IPS DF 6.9 (cell line): Measurements from ENCODE around the gene FILIP1.

Experiments used
- DNase-seq: peaks from one replicate; pipeline ENCODE4 v3.0.0-alpha.2; 2013; ENCODE audit warnings: low read depth, low spot score
- H3K27ac ChIP-seq: one replicate; pipeline ENCODE4 v1.5.1; 2013; ENCODE audit warnings: low read length, control low read depth
- H3K27me3 ChIP-seq: 2 replicates; pipeline ENCODE4 v1.6.1; 2013; ENCODE audit warnings: mild to moderate bottlenecking, low read length; ENCODE audit not compliant: control insufficient read depth, insufficient read depth
- H3K36me3 ChIP-seq: 2 replicates; pipeline ENCODE4 v1.6.1; 2013; ENCODE audit warnings: low read length; ENCODE audit not compliant: control insufficient read depth, insufficient read depth
- H3K4me1 ChIP-seq: 2 replicates; pipeline ENCODE4 v1.6.1; 2013; ENCODE audit warnings: low read length; ENCODE audit not compliant: control insufficient read depth, insufficient read depth
- H3K4me3 ChIP-seq: 2 replicates; pipeline ENCODE4 v1.5.1; 2013; ENCODE audit warnings: mild to moderate bottlenecking, low read length
- H3K9me3 ChIP-seq: 2 replicates; pipeline ENCODE4 v1.6.1; 2013; ENCODE audit warnings: low read length, inconsistent platforms; ENCODE audit not compliant: control insufficient read depth, insufficient read depth
- WGBS: extraction: QIAGEN DNeasy Blood & Tissue Kit; methylation state at CpG from one replicate; pipeline ENCODE4 v1.1.7; 2013; ENCODE audit warnings: mixed read lengths, missing lambda C conversion rate; ENCODE audit not compliant: insufficient read length, insufficient coverage; 5-methylcytosine and 5-hydroxymethylcytosine counted together

FILIP1 gene

DNA sequence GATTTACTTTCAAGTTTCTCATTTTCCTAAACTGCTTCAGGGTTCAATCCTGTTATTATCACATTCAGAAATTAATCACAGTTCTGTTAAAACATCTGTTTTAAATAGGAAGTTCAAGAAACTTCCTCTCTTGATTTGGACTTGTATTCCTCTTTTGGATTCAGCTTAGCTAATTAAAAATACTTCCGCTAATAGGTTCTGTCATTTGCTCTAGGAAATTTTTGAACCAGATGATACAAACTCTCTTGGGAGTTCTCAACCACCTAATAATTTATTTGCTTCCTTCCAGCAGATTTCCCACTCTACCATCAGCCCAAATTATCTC, 193.1 kb downstream of the FILIP1 start:
- no peaks in the 10 kb centered on the region for H3K27me3 ChIP-seq
- no peaks in the 10 kb centered on the region for H3K36me3 ChIP-seq
- H3K9me3 ChIP-seq: no peaks in the 10 kb centered on the region
- no peak for DNase-seq
- no peak overlapping the region for H3K4me3 ChIP-seq
- 0 out of 2 replicates have a peak, but pooled peaks cover 2% of the 10 kb centered on the region for H3K4me1 ChIP-seq
- WGBS: no CpG with 5 or more reads among the region's 1 CpG
- no peak overlapping the region for H3K27ac ChIP-seq

DNA sequence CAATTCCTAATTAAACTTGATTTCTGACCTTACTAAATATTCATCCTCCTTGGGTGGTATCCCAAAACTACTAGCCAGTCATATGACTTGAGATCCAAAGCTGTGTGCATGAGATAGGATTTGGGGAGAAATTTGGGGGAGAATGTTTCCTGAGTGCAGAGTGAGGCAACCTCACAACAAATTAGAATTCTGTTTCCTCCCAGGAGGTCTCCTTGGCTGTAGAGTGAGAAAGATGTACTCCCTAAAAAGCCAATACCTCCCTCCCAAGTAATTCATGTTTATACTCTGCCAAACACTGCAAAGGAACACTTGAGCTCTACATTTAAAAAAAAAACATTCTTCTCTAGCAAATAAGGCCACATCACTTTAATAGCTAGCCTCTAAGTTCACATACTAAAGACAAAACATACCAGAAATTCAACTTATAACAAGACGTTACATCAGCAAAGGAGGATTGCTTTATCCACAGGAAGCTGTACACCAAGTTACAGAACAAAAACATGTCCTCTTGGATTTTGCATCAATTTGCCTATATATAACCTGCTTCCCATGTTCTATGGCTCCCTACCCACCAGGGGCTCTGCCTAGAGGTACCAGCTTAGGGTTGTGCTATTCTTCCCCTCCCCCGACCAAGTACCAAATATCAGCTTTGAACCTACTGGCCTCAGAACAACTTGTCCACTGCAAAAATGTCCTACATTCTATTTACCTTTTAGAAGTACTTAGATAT, 193.6 kb downstream of the FILIP1 start:
- WGBS: no CpG with 5 or more reads among the region's 2 CpGs
- Histone ChIP-seq H3K27me3 (no peaks in the 10 kb centered on the region), H3K4me1 (0 out of 2 replicates have a peak, but pooled peaks cover 2% of the 10 kb centered on the region), H3K9me3 (no peaks in the 10 kb centered on the region), H3K36me3 (no peaks in the 10 kb centered on the region), H3K27ac (no peak overlapping the region), H3K4me3 (no peak overlapping the region)
- DNase-seq: no peak

DNA sequence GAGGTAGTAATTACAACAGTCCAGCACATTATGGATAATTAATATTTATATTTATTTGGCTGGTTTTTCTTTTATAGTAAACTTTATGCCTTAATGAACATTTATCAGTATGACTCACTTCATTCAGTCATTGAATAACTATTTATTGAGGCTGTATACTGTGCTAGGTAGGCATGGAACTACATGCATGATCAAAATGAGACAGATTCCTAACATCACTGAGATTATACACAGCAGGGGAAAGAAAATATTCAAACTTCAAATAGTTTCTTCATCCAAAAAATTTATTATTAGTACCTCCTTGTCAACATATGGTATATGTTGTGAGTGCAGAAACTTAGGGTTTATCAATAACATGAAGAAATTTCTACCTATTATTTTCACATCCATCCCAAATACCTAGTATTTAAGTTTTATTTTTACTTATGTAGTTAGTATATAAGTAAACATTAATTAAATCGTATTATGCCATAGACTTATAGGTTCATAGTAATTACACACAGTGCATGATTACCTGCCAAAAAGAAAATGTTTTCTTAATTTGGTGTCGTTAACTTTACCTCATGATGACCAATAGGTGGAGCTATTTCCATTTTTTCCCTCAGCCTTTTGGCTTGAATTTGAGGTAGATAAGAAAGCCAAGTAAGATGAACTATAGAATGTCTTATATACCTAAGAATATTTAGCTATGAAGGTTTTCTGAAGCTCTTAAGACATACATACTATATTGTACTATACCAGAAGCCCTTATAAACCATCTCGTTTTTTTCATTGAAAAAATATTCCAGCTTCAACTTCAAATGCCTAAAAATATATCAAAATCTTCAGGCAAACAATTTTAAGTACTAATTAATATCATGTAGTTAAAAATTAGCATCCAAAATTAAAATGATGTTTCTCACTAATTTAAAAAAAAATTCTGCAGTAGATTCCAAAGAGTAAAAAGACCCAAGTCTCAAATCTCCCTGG, 196.5 kb downstream of the FILIP1 start:
- WGBS: no CpG with 5 or more reads among the region's 3 CpGs
- Histone ChIP-seq H3K4me1 (0 out of 2 replicates have a peak, but pooled peaks cover 2% of the 10 kb centered on the region), H3K27me3 (no peaks in the 10 kb centered on the region), H3K27ac (no peak overlapping the region), H3K9me3 (no peaks in the 10 kb centered on the region), H3K4me3 (no peak overlapping the region), H3K36me3 (no peaks in the 10 kb centered on the region)
- DNase-seq: peak; percentile 37

DNA sequence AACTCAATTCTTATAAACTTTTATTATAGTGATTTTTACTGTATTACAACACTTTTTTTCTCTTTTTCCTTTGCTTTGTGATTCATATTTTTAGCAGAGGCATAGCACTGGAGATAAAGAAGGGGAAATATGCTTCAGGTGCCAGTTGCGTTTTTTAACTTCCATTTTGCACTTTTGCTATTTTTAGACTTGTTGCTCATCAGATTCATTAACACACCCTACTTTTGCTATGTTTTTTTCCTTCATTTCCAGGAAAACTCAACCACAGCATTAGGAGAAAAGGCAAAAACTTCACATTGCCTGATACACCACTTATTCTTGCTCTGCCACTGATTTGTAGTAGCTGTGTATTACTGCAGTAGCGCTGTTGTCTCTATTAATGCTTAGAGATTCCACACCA, 201.0 kb downstream of the FILIP1 start:
- DNase-seq: no peak
- peaks cover 1% of the 10 kb centered on the region; the same call in 1 of the 2 replicates for H3K4me1 ChIP-seq
- no peaks in the 10 kb centered on the region for H3K27me3 ChIP-seq
- H3K27ac ChIP-seq: no peak overlapping the region
- H3K9me3 ChIP-seq: no peaks in the 10 kb centered on the region
- no peak overlapping the region for H3K4me3 ChIP-seq
- H3K36me3 ChIP-seq: no peaks in the 10 kb centered on the region
- WGBS: no CpG with 5 or more reads among the region's 2 CpGs

DNA sequence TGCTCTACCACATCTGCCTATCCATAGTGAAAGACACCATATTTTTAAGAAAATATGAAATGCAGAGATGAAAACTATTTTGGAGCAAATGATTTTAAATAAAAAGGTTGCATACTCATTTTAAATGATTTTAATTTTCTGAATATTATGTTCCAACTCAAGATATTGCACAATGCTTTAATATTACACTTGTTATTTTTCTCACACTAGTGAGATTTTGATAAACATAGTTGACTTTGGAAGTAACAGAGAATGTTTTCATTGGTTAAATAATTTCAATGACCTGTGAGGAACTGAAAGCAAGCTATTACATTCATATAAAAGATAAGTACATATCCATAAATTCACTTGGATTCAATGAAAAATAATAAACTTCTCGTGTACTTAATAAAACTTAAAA, 201.9 kb downstream of the FILIP1 start:
- DNase-seq: no peak
- Histone ChIP-seq H3K4me1 (peaks cover 1% of the 10 kb centered on the region; the same call in 1 of the 2 replicates), H3K4me3 (no peak overlapping the region), H3K36me3 (no peaks in the 10 kb centered on the region), H3K27ac (no peak overlapping the region), H3K9me3 (no peaks in the 10 kb centered on the region), H3K27me3 (no peaks in the 10 kb centered on the region)
- WGBS: no CpG with 5 or more reads among the region's 1 CpG

GRCh38 chr6:75291331-75291730, 202.3 kb downstream of the FILIP1 start:
- H3K4me3 ChIP-seq: no peak overlapping the region
- H3K27me3 ChIP-seq: no peaks in the 10 kb centered on the region
- no peaks in the 10 kb centered on the region for H3K36me3 ChIP-seq
- H3K27ac ChIP-seq: no peak overlapping the region
- H3K4me1 ChIP-seq: peaks cover 1% of the 10 kb centered on the region; the same call in 1 of the 2 replicates
- DNase-seq: no peak
- no CpG with 5 or more reads among the region's 2 CpGs for WGBS
- H3K9me3 ChIP-seq: no peaks in the 10 kb centered on the region

GRCh38 chr6:75290136-75290945, 203.3 kb downstream of the FILIP1 start:
- no CpG with 5 or more reads among the region's 7 CpGs for WGBS
- DNase-seq: no peak

GRCh38 chr6:75288023-75288422, 205.6 kb downstream of the FILIP1 start:
- Histone ChIP-seq H3K9me3 (no peaks in the 10 kb centered on the region), H3K27ac (no peak overlapping the region), H3K4me3 (no peak overlapping the region), H3K4me1 (peaks cover 1% of the 10 kb centered on the region; the same call in 1 of the 2 replicates), H3K27me3 (no peaks in the 10 kb centered on the region), H3K36me3 (no peaks in the 10 kb centered on the region)
- no CpG with 5 or more reads among the region's 1 CpG for WGBS
- DNase-seq: no peak

More at GRCh38 chr6:75290136-75290945, 203.3 kb downstream of the FILIP1 start:
- Histone ChIP-seq H3K36me3 (no peaks in the 10 kb centered on the region), H3K4me1 (peaks cover 1% of the 10 kb centered on the region; the same call in 1 of the 2 replicates), H3K27me3 (no peaks in the 10 kb centered on the region), H3K4me3 (no peak overlapping the region), H3K27ac (no peak overlapping the region), H3K9me3 (no peaks in the 10 kb centered on the region)

GRCh38 chr6:75287424-75287823, 206.2 kb downstream of the FILIP1 start:
- Histone ChIP-seq H3K36me3 (no peaks in the 10 kb centered on the region), H3K27me3 (no peaks in the 10 kb centered on the region), H3K4me1 (peaks cover 1% of the 10 kb centered on the region; the same call in 1 of the 2 replicates), H3K4me3 (no peak overlapping the region), H3K9me3 (no peaks in the 10 kb centered on the region), H3K27ac (no peak overlapping the region)
- DNase-seq: no peak
- WGBS: no CpG with 5 or more reads among the region's 1 CpG

DNA sequence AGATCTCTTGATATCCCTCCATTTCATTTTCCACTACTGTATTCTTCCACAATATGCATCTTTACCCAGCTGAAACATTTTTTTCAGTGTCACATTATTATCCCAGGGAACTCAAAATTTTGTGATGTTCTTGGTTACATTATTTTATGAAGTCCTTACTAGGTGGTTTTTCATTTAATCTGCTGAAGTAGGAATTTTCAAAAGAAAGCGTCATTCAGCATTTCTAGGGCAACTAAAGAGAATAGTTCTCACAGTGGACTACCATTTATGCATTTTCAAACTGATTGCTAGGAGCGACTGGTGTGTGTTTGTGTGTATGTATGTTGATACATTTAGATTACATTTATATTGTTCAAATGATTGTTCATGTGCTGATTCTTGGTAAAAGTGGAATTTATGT, 206.6 kb downstream of the FILIP1 start:
- H3K27ac ChIP-seq: no peak overlapping the region
- no peaks in the 10 kb centered on the region for H3K9me3 ChIP-seq
- peaks cover 1% of the 10 kb centered on the region; the same call in 1 of the 2 replicates for H3K4me1 ChIP-seq
- H3K27me3 ChIP-seq: no peaks in the 10 kb centered on the region
- no peaks in the 10 kb centered on the region for H3K36me3 ChIP-seq
- no CpG with 5 or more reads among the region's 2 CpGs for WGBS
- no peak overlapping the region for H3K4me3 ChIP-seq
- DNase-seq: no peak
